ENCODE results near the gene WASF2.
"Not testable (repeated sequence)": the region's sequence is repeated elsewhere in the genome, so short reads cannot be mapped to it uniquely, and the experiment has no call there.

Gene WASF2

GRCh38 chr1:27451343-27451742, 38.6 kb downstream of the WASF2 start:
- DNase-seq (ENCODE audit: low spot score), result no peak

GRCh38 chr1:27448982-27449381, 41.0 kb downstream of the WASF2 start:
- no peak for DNase-seq (ENCODE audit: low spot score)

- DNase-seq (ENCODE audit: low spot score), result no peak
These were observed 42.1 kb downstream of the WASF2 start for GRCh38 chr1:27447883-27448282.

GRCh38 chr1:27447399-27447798, 42.6 kb downstream of the WASF2 start:
- DNase-seq (ENCODE audit: low spot score), result no peak

- DNase-seq (ENCODE audit: low spot score), result no peak
These were observed 43.4 kb downstream of the WASF2 start for GRCh38 chr1:27446496-27447020.

GRCh38 chr1:27445177-27445936, 44.6 kb downstream of the WASF2 start:
- no peak for DNase-seq (ENCODE audit: low spot score)

GRCh38 chr1:27444632-27445031, 45.3 kb downstream of the WASF2 start:
- no peak for DNase-seq (ENCODE audit: low spot score)

- no peak for DNase-seq (ENCODE audit: low spot score)
These were observed 50.8 kb downstream of the WASF2 start for GRCh38 chr1:27439150-27439549.

GRCh38 chr1:27438621-27439061, 51.3 kb downstream of the WASF2 start:
- DNase-seq (ENCODE audit: low spot score), result peak; percentile 42

- DNase-seq (ENCODE audit: low spot score), result peak; percentile 66
These were observed 53.5 kb downstream of the WASF2 start for GRCh38 chr1:27436204-27437159.

GRCh38 chr1:27435566-27436203, 54.3 kb downstream of the WASF2 start:
- DNase-seq (ENCODE audit: low spot score), result peak; percentile 82

GRCh38 chr1:27433706-27434105, 56.3 kb downstream of the WASF2 start:
- DNase-seq (ENCODE audit: low spot score), result no peak

GRCh38 chr1:27432725-27433124, 57.2 kb downstream of the WASF2 start:
- DNase-seq (ENCODE audit: low spot score), result not testable (repeated sequence)

GRCh38 chr1:27431601-27431940, 58.4 kb downstream of the WASF2 start:
- no peak for DNase-seq (ENCODE audit: low spot score)

- peak; percentile 90 for DNase-seq (ENCODE audit: low spot score)
These were observed 58.9 kb downstream of the WASF2 start for GRCh38 chr1:27430903-27431600.

GRCh38 chr1:27429029-27429425, 60.9 kb downstream of the WASF2 start:
- DNase-seq (ENCODE audit: low spot score), result no peak

GRCh38 chr1:27428316-27429028, 61.5 kb downstream of the WASF2 start:
- peak; percentile 41 for DNase-seq (ENCODE audit: low spot score)

GRCh38 chr1:27427816-27428315, 62.1 kb downstream of the WASF2 start:
- no peak for DNase-seq (ENCODE audit: low spot score)

GRCh38 chr1:27427329-27427728, 62.6 kb downstream of the WASF2 start:
- DNase-seq (ENCODE audit: low spot score), result peak; percentile 82

- no peak for DNase-seq (ENCODE audit: low spot score)
These were observed 66.3 kb downstream of the WASF2 start for GRCh38 chr1:27423709-27424108.
